ENCODE measurements around the gene KRT80.
A peak's percentile ranks its signal among the peaks of the same experiment; 100 is the strongest.

Gene KRT80

GRCh38 chr12:52179396-52179973 lies 12.3 kb downstream of the KRT80 start:
- no peak for DNase-seq (ENCODE audit: low read depth in 2 of 2)

- DNase-seq (ENCODE audit: low read depth in 2 of 2): no peak
Observed at GRCh38 chr12:52178984-52179383, 12.8 kb downstream of the KRT80 start.

- no peak for DNase-seq (ENCODE audit: low read depth in 2 of 2)
Observed at GRCh38 chr12:52178443-52178842, 13.4 kb downstream of the KRT80 start.

- DNase-seq (ENCODE audit: low read depth in 2 of 2): no peak
Observed at GRCh38 chr12:52175371-52176350, 16.2 kb downstream of the KRT80 start.

- no peak for DNase-seq (ENCODE audit: low read depth in 2 of 2)
Observed at GRCh38 chr12:52173526-52173925, 18.3 kb downstream of the KRT80 start.

GRCh38 chr12:52172956-52173355 lies 18.9 kb downstream of the KRT80 start:
- no peak for DNase-seq (ENCODE audit: low read depth in 2 of 2)

DNA sequence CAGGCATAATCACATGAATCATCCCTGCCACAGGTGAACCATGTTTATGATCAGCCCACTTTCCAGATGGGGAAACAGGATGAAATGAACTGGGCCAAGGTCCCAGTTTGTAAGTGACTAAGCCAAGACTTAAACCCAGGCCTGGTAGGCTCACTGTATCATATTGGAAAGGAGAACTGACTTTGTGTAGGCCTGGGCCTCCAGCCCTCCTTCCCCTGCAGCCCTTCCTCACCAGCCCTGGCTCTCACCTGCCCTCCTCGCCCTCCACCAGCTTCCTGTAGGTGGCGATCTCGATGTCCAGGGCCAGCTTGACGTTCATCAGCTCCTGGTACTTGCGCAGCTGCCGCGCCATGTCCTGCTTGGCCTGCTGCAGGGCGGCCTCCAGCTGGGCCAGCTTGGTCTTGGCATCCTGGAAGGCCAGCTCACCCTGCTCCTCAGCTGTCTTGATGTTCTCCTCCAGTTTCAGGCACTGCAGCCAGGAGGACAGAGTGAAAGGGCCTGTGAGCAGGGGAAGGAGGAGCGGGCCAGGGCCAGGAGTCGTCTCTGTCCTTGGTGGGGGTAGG lies 19.8 kb downstream of the KRT80 start:
- DNase-seq (ENCODE audit: low read depth in 2 of 2): peak in 1 of 2 experiments; percentile 20

GRCh38 chr12:52170827-52171226 lies 21.0 kb downstream of the KRT80 start:
- no peak for DNase-seq (ENCODE audit: low read depth in 2 of 2)

GRCh38 chr12:52169886-52170285 lies 21.9 kb downstream of the KRT80 start:
- no peak for DNase-seq (ENCODE audit: low read depth in 2 of 2)

DNA sequence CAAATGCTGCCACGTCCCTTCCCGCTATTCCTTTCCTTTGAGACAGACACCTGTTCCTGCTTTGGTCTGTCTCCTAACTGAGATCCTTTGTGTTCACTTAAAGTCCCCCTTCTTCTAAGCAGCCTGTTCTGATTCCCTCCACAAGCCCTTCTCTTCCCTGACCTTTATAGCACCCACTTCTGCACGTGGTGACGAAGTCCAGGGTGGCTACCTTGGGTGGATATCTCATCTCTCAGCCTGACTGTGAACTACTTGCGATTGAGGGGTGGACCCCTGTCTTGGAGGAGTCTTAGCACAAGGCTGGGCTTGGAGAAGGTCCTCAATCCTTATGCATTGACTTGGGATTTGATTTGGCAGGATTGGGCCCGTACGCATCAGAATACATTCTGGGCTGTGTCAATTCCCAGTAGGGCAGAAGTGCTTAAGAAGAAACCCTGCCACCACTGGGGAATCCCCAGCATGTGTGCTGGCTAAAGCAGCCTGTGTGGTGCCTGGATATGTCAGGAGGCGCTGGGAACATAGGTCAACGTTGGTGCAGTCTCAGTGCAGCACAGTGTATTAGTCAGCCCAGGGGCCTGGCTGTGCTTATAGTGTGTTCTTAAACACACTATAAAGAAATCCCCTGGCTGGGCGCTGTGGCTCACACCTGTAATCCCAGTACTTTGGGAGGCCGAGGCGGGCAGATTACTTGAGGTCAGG lies 23.6 kb downstream of the KRT80 start:
- DNase-seq (ENCODE audit: low read depth in 2 of 2): no peak

DNA sequence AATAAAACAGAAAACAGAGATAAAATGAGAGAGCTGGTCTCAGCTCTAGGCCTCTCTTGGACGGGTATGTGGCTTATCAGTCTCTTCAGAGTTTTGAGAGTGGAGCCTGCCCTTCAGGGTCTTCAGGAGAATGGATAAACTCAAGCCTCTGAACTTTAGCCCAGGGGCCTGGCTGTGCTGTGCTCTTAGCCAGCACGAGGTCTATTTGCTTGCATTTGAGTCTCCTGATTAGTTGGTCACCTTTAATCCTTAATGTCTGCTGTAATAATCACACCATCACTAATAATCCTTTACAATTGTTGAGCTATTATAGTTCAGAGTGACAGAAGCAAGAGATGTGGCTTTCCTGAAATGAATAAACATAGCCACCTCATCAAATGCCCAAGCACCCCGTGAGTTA lies 24.3 kb downstream of the KRT80 start:
- no peak for DNase-seq (ENCODE audit: low read depth in 2 of 2)

GRCh38 chr12:52166672-52167071 lies 25.1 kb downstream of the KRT80 start:
- DNase-seq (ENCODE audit: low read depth in 2 of 2): no peak

- DNase-seq (ENCODE audit: low read depth in 2 of 2): no peak
Observed at GRCh38 chr12:52165096-52165855, 26.5 kb downstream of the KRT80 start.

DNA sequence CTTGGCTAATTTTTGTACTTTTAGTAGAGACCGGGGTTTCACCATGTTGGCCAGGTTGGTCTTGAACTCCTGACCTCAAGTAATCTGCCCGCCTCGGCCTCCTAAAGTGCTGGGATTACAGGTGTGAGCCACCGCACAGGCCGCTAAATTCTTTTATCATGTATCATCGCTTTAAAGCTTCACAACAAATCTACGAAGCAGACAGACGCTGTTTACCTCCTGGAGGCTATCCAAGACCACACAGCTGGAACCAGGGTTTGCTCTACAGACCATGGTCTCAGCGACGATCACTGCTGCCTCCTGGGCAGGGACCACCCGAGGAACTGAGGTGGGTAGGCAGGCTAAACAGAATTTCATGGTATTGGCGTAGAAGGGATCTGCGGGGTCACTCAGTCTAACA lies 27.2 kb downstream of the KRT80 start:
- DNase-seq (ENCODE audit: low read depth in 2 of 2): no peak

DNA sequence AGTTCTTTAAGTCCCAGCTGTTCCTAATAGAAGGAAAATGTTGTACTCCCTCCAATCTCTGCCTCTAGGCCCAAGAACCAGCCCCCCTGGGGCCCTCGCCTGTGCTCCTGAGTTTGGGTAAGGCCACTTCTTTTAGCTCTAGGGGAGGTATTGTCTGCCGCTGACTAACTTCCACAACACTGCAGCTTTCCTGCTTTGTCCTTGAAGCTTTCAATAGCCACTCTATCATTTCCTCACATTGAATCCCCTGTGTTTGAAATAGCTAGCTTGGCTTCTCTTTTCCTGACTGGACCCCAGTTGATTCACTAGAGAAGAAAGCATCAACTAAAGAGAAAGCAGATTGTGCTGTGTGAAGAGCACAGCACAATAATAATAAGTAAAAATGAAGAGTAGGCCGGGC lies 28.8 kb downstream of the KRT80 start:
- DNase-seq (ENCODE audit: low read depth in 2 of 2): no peak

DNA sequence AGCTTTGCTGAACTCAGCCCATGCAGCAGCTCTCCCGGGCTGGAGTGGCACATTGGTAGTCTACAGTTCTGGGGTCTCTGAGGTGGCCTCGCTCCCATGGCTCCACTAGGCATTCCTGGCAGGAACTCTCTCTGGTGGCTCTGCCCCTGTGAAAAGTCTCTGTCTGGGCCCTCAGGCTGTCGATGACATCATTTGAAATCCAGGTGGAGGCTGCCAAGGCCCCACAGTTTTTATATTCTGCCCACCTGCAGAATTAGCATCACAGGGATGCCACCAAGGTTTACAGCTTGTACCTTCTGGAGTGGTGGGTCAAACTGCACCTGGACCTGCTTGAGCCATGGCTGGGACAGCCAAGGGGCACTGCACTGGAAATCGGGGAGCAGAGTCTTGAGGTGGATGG lies 31.6 kb downstream of the KRT80 start:
- DNase-seq (ENCODE audit: low read depth in 2 of 2): no peak

GRCh38 chr12:52157566-52158150 lies 34.2 kb downstream of the KRT80 start:
- no peak for DNase-seq (ENCODE audit: low read depth in 2 of 2)

DNA sequence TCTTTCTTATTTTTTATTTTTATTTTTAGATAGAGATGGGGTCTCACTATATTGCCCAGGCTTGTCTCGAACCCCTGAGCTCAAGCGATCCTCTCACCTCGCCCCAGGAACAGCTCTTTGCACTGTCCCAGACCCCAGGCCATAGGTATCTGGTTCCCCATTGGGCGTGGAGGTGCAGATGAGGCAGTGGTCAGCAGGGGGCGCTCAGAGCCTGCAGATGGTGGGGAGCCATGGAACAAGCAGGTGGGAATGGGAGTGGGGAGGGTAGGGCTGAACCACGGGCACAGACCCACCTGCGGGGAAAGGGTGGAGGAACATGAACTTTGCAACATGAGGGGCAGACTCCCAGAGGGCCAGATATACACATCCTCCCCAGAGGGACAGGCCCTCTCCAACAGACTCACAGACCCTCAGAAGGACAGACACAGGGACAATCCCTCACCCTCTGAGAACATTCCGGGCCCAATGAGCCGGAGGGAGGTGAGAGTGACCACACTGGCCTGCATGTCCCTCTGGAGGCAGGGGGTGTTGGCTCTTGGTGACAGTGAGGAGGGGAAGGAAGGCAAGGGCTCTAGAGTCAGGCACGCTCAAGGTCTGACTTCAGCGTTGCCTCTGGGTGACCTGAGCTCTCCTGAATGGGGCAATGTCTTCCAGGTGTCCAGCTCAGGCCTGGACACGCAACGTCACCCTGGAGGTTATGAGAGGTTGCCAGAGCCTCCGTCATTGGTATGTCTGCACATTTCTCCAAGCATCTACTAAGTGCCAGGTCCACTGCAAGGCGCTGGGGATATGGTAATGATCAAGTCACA lies 34.9 kb downstream of the KRT80 start:
- DNase-seq (ENCODE audit: low read depth in 2 of 2): peak; percentile 43 to 67

GRCh38 chr12:52156311-52156710 lies 35.5 kb downstream of the KRT80 start:
- DNase-seq (ENCODE audit: low read depth in 2 of 2): no peak
